Measurements from ENCODE around the gene CAMK2A.

CAMK2A gene

DNA sequence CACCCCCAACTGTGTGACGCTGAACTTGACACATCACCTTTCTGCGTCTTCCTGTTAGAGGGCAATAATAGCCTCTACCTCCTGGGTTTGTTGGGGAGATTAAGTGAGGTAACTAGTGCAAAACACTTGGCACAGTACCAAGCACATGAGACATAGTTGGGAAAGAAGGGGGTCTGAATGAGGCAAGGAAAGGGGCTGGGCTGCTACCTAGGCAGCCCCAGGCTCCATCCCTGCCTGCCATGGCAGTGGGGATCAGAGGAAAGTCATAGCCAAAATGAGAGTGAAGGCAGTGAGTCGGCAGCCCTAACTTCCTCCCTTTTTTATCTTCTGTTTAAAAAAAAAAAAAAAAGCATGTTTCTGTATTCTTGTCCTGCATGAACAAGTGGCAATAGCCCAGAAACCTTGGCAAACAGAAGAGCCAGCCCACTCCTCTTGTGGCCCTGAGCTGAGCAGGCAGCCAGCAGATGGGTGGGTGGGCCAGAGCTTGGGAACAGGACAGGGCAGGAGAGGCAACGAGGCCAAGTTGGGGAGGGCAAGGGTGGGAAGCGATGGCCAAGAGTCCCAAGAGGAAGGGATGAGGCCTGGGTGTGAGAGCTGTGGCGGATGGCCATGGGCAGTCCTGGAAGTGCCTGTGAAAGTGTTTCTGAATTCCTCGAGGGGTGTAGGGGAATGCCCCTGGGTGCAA lies 11.4 kb downstream of the CAMK2A start:
- FAIRE-seq: no peak

DNA sequence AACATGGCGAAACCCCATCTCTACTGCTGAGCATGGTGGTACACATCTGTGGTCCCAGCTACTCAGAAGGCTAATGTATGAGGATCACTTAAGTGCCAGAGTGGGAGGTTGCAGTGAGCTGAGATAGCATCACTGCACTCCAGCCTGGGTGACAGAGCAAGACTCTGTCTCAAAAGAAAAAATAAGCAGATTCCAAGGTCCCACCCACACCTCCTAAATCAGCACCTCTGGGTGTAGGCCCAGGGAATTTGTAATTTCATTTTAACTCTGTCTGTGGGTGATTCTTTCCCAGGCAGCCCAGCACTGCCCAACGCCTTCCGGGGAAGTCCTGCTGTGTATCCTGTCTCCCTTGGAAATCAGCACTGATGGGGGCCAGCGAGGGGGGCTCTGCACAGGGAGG lies 12.5 kb downstream of the CAMK2A start:
- FAIRE-seq: no peak

DNA sequence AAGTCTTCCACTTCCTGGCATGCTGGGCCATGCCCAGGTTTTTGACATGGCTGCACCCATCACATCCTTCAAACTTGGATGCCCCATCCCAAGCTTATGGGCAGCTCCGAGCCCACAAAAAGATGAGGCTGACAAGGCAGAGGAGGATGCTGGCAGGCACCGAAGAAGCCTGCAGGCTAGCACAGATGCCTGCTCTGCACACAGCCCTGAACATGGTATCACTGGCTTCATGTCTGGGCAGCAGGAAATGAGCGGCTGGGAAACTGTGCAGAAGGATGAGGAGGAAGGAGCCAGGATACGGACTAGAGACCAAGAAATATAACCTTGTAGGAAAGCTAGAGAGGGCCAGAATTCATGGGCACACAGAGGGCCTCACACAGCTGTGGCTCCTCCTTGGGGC lies 14.8 kb downstream of the CAMK2A start:
- FAIRE-seq: no peak

DNA sequence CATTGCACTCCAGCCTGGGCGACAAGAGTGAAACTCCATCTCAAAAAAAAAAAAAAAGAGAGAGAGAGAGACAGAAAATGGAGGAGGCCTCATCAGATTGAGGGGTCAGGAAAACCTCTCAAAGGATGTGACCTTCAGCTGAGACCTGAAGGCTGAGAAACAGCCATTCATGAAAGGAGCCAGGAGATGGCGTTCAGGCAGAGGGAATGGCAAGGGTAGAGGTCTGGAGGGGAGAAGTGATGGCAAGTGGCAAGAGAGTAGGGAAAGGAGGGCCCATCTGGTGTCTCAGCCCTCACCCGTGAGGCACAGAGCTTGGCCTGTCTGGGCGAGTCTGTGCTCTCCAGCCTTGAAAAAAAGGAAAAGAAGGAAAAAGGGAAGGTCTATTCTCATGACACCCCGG lies 17.0 kb downstream of the CAMK2A start:
- FAIRE-seq: no peak

DNA sequence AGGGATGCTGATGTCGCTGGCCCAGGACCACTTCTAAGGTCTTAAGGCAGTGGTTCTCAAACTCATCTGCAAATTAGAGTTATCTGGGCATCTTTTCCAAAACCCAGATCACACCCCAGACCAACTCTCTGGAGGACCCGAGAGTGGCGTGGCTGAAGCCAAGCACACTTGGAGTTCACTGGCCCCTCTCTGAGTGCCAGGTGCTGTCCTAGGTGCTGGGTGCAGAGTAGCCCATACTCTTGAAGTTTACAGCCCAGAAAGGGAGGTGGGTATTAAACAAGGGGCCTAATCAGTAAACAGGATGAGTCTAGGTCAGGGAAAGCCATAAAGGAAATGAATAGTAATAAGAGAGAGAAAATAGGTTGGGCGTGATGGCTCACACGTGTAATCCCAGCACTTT lies 17.6 kb downstream of the CAMK2A start:
- FAIRE-seq: no peak

DNA sequence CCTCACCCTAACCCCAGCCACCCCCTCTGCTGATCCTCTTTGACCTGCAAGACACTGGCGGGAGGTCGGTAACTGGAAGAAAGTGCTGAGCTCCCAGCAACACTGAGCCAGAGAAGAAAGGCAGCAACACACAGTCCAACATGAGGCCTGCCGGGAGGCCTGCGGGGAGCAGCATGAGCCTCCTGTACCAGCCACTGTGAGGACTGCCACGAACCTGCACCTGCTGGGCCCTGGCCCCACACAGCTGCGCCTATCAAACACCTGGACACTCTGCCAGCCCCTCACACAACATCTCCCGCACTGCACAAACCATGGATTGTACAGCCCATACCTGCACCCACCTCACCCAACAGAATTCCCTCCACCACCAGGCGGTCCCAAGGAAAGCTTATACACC lies 18.3 kb downstream of the CAMK2A start:
- FAIRE-seq: no peak

DNA sequence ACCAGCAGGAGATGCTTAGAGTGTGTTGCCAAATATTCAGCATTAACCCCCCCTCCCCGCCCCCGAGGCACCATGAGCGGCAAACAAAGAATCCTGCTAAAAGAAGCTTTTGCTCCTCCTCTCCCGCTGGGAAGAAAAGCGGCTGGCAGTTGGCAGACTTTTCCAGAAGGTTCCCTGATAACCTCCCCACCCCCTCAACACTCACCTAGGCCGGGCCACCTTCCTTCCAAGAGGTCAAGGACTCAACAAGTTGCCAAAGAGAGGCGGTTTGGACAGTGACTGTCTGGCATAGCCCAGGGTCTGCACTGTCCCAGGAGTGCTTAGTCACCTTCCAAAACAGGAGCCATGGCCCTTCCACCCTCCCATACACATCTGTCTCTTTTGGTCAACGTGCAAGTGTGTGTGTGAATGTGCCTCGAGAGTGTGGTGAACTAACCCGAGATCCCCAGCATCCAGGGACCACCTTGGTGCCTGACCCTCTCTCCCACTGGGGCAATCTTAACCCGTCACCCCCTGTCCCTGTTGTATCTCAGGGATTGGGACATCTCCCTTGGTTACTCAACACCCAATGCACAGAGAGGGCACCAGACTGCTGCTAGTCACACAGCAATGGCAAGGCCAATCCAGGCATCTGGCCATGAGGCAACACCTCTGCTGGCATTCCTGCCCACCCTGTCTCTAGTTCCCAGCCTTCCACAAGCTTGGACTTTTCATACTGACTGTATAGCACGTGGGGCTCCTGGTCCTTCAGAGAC lies 18.9 kb downstream of the CAMK2A start:
- no peak for FAIRE-seq

DNA sequence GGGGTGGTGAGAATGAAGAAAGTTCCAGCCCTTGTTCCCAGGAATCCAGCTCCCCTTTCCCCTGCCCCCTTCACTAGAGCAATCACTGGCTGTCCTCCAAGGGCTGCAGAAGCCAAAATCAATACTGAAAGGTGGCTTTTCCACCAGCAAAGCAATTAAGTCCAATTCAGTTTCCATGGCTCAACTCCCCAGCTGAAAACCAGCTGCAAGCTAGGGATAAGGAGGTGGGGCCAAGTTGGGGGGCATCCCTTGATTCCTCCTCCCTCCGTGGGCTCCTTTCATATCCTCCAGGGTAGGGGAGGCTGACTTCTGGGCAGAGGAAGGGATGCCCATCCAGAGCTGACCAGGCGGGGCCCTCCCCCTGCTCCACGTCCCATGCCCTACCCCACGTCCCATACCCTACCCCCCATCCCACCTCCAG lies 22.7 kb downstream of the CAMK2A start:
- no peak for FAIRE-seq

DNA sequence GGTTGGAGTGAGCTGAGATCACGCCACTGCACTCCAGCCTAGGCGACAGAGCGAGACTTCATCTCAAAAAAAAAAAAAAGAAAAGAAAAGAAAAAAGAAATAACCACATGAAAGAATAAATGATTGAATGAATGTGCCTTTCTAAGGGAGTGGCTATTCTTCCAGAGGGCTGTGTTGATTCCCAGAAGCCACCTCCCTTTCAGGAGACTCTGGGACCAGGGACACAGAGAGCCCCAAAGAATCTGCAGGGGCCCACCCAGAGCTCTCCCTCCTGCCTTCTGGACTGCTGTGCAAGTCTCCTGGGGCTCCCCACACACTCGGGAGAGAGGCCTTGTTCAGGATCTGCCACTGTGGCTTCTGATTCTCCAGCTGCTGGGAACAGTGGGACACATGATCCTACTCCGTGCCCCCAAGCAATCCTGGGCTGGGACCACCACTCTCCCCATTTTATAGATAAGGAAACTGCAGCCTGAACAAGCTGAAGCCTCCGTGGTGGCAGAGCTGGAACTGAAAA lies 23.6 kb downstream of the CAMK2A start:
- no peak for FAIRE-seq

DNA sequence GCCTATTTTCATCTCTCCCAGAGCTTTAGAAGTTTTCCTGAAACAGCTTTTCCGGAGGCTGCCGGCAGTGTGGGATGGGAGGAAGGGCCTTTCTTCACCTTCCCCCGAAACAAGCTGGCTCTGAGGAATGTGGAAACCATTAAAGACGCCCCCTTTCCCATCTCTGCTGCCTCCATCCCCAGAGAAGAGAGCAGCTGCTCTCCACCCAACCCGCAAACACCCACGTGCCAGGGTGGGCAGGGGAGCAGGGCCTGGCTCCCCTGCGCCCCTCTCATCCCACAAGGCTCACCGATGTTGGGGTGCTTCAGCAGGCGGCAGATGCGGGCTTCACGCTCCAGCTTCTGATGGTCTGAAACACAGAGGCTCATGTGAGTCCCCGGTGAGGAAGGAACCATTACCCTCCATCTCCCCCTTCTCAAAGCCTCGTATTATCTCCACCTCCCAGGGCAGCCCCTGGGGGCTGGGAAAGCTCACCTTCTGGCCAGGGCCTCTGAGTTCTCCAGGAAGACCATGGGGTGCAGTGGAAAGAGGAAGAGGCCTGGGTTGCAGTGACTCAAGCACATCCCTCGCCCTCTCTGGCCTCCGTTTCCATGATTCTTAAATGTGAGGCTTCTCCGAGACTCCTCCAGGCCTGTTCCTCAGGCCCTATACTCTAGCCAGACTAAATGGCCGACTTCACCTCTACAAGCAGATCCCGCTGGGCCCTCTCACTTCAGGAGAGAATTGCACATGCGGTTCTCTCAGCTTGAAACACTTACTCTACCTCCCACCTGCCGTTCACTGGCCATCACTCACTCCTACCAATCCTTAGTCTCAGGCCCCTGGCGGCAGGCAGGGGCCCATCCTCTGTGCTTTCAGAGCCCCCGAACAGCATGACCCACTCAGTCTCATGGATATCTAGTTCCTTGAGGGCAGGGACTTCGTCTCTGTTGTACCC lies 24.6 kb downstream of the CAMK2A start:
- FAIRE-seq: no peak

DNA sequence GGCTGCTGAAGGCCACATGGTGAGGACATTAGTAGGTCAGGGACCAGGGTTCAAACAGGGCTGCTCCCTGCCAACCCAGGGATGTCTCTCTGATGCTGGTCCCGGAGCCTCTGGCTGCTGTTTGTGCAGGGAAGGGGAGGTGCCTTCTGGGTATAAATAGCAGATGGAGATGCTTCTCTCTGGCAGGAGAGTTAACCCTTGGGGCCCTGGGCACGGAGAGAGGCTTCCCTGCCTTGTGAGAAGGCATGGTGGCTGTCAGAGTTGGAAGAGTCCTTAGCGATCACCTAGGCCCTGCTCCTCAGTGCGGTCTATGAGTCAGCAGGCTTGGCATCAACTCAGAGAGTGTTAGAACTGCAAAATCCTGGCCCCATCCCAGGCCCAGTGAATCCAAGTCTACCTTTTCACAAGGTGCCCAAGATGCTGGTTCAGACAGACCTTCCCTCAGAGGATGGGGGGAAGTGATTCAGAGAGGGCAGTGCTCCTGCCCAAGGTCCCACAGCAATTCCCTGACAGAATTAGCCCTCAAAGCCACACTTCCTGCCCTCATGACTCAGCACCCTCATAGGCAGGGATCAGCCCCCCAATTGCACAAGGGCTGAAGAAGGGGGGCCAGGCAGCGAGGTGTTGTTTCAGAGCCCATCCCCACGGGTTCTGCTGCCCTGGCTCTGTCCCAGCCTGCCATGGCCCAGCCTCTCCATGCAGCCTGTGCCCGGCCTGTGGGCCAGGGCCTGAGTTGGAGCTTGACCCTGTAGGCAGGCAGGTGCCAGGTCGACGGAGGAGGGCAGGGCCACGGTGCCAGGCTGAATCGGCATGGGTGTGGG lies 25.6 kb downstream of the CAMK2A start:
- FAIRE-seq: no peak

DNA sequence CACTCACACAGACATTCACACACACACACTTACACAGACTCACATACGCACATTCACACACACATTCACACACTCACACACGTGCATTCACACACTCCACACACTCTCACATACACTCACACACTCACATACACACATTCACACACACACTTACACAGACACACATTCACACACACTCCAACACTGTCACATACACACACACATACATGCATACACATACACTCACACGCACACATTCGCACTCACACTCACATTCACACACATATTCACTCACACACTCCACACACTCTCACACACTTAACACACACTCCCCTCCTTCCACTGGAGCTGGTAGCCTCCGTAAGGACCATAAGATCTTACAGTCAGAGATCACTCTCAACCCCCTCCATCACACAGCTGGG lies 26.2 kb downstream of the CAMK2A start:
- no peak for FAIRE-seq

DNA sequence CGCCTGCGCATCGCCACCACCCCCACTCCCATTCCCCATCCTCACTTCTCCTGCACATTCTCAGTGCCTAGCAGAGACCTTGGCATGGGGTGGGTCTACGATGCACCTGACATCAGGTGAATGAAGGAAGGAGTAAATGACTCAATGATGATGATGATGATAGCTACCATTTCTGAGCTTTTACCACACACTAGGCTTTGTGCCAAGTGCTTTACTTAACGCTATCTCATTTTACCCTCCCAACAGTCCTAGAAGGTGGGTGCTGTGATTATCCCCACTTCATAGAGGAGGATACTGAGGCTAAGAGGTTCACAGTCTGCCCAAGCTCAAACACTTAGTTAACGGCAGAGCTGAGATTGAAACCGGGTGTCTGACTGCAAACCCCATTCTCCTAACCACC lies 27.1 kb downstream of the CAMK2A start:
- FAIRE-seq: no peak

DNA sequence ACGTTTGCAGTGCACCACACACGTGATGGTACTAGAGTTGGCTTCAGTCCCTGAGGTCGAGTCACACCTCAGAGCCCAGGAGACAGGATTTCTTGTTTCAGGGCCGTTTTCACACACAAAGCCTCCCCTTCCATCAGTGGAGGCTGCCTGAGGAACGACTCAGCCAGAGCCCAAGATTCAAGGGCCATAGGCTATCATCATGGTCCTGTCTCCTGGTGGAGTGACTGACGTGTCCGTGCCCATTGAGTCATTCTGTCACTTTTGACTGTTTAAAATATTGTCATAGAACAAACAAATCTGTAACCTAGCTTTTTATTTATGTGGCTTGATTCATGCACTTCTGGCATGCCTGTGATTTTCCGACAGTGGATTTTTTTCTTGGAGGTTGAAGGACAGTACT lies 28.3 kb downstream of the CAMK2A start:
- FAIRE-seq: no peak

DNA sequence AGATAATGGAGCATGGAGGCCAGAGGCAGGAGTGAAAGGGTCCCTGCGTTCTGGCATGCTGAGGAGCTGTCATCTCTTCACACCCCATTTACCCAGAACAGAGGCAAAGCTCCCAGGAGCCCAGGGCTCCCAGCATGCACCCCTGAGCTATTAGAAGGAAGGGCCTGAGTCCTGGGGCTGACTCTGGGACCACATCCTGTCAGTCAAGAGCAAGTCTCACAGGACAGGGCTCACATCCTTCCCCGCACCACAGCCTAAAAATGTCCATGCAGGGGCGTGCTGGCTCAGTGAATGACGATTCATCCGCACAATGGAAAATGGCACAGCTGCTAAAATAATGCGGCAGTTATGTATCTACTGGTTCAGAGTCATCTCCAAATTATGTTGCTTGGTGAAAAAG lies 31.4 kb downstream of the CAMK2A start:
- FAIRE-seq: no peak

DNA sequence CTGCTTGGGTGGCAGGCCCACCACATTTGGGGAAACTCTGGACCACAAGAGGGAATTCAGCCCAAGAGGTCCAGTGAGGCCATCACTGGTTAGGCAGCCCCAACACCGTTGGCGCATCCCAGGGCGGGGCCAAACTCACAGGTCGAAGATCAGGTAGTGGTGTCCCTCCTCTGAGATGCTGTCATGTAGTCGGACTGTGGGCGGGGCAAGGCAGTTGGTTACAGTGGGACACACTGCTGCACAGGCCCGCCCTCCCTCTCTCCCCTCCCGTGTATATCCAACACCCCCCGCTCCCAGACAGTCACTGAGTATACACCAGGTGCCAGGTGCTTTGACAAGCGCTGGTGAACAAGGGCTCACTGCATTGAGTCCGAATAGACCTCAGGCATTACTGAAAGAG lies 32.1 kb downstream of the CAMK2A start:
- no peak for FAIRE-seq

DNA sequence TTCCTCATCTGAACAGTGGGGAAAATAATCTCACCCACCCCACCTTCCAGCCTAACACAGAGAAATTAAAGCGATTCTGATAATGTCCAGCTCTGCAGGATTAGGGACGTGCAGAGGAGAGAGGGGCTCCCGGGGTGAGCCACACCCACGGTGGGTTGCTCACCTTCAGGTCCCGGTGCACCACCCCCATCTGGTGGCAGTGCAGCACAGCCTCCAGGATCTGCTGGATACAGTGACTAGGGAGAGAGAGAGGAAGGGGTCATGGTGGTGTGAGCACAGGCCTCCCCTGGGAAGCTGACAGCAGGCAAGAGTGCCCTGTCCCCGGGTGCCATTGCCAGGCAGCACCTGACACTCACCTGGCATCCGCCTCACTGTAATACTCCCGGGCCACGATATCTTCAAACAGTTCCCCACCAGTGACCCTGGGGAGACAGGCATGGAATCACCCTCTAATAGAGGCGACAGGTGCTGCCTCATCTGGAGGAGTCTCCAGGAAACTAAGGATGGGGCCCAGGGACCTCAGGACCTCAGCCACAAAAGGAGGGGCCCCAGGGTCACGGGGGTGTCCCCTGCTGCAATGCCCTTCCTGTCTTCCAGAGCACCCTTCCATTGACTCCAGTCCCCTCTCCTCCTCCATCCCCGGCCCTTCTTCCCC lies 33.0 kb downstream of the CAMK2A start:
- no peak for FAIRE-seq

DNA sequence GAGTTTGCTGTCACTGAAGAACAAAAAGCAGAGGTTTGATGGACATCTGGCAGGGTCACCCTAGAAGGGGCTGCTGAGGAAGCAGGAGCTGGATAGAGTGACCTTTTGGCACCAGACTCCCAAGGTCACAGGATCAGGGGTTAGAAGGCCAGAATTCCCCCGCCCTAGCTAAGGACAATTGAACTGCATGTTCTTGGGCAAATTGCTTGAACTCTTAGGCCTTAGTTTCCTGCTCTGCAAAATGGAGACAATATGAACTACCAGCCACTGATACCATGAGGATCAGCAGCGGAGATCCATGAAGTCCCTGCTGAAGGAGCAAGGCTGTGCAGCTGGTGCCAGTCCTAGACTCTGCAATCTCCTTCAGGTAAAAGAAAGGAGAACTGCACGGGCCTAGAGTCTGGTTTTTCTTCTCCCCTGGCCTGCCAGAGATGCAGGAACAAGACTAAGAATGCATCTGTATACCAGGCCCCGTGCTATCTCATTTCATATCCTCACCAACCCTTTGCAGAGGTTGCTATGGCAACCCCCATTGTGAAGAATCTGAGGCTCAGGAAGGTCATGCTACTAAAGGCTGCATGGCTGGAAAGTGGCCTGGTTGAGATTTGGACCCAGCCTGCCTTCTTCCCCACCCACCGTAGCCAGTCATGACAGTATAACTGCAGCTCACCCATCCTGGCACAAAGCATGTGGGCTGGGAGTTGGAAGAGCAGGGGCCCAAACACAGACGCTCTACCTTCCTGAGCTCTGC lies 33.7 kb downstream of the CAMK2A start:
- FAIRE-seq: no peak

DNA sequence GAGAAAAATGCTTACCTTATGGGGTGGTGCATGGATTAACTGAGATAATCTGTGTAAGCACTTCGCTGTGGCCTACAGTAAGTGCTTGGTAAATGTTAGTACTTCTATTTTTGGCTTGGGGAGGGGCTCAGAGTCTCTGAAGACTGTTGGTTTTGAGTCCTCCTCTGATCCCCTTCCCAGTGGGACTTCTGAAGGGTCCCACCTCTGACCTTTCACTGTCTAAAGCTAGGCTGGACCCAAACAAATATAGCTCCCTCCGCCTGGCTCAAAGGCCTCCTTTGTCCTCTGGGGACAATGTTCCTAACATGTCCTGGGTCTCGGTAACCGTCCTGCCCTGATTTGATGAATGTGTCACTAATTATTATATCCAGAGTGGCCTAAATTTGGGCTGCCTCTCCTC lies 34.8 kb downstream of the CAMK2A start:
- no peak for FAIRE-seq

DNA sequence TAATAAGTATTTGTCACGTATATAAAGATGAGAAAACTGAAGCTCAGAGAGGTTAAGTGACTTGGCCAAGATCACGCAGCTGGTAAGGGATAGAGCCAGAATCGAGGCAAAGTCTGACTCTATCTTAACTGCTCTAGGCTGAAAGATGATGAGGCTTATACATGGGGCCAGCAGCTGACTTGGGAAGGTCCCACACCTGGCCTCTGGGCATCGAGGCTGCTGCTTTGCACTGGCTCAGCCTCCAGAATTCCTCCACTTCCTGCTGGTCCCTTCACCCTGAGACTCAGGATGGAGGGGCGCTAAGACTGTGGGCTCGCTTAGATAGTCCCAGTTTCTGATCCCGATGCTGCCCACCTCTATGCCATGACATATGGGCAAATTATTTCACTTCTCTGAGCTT lies 35.2 kb downstream of the CAMK2A start:
- no peak for FAIRE-seq

All from colon (tissue), 2 donors.